ENCODE results near the gene OLIG2.

The OLIG2 gene

GRCh38 chr21:32994305-32994704, 31.4 kb upstream of the OLIG2 start:
- TF ChIP-seq EZH2phosphoT487 (IDR thresholded peaks at IDR 0.05; ENCODE audit: borderline replicate concordance) = no peak
- TF ChIP-seq, protein P1, sequence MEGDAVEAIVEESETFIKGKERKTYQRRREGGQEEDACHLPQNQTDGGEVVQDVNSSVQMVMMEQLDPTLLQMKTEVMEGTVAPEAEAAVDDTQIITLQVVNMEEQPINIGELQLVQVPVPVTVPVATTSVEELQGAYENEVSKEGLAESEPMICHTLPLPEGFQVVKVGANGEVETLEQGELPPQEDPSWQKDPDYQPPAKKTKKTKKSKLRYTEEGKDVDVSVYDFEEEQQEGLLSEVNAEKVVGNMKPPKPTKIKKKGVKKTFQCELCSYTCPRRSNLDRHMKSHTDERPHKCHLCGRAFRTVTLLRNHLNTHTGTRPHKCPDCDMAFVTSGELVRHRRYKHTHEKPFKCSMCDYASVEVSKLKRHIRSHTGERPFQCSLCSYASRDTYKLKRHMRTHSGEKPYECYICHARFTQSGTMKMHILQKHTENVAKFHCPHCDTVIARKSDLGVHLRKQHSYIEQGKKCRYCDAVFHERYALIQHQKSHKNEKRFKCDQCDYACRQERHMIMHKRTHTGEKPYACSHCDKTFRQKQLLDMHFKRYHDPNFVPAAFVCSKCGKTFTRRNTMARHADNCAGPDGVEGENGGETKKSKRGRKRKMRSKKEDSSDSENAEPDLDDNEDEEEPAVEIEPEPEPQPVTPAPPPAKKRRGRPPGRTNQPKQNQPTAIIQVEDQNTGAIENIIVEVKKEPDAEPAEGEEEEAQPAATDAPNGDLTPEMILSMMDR (conservative IDR thresholded peaks at IDR 0.05; ENCODE audit: low read length) = peak; percentile 78
- H3K4me2 ChIP-seq (ENCODE audit: low read depth, low read length, poor library complexity, severe bottlenecking) = no peak overlapping the region

DNA sequence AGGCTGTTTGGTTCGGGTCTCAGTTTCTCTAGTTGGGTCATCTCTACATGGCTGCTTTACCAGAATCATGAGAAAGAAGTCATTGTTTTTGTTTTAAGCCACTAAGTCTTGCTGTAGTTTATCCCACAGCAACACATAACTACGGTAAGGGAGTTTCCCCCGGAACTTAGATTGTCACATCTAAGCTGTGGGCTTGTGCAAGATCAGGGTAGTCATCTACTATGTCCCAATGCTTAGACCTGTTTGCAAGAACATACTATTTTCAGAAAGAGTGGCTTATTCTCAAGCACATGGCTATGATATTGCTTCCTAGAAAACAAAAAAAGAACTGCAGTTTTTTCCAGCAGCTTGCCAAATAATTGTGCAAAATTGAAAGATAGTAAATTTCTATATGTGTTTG, 18.0 kb upstream of the OLIG2 start:
- Histone ChIP-seq H3K9me3 (ENCODE audit: insufficient read depth, low read depth, low read length) (no peaks in the 10 kb centered on the region), H3K9me2 (replicated peaks; ENCODE audit: low read depth, low read length) (no peaks in the 10 kb centered on the region), H3K4me2 (ENCODE audit: low read depth, low read length, poor library complexity, severe bottlenecking) (no peak overlapping the region), H3K4me1 (ENCODE audit: insufficient read depth, low read length, poor library complexity, severe bottlenecking) (no peaks in the 10 kb centered on the region), H3K27me3 (ENCODE audit: insufficient read depth, low read length, poor library complexity, severe bottlenecking) (no peaks in the 10 kb centered on the region), H3F3A (ENCODE audit: low read depth) (no peaks in the 10 kb centered on the region), H3K9ac (ENCODE audit: low read depth, low read length, poor library complexity, severe bottlenecking) (no peak overlapping the region), H2AFZ (ENCODE audit: low read length) (no peak overlapping the region), H3K4me3 (ENCODE audit: low read length, poor library complexity, severe bottlenecking) (no peak overlapping the region), H3K79me2 (ENCODE audit: insufficient read depth, low read length) (no peaks in the 10 kb centered on the region), H3K36me3 (ENCODE audit: insufficient read depth, low read length) (no peaks in the 10 kb centered on the region), H4K20me1 (ENCODE audit: insufficient read depth, low read length, poor library complexity, severe bottlenecking) (no peaks in the 10 kb centered on the region)
- TF ChIP-seq, protein P1 (conservative IDR thresholded peaks at IDR 0.05; ENCODE audit: low read length) = no peak
- no peak for TF ChIP-seq EZH2phosphoT487 (IDR thresholded peaks at IDR 0.05; ENCODE audit: borderline replicate concordance)

More at GRCh38 chr21:32994305-32994704, 31.4 kb upstream of the OLIG2 start:
- no peaks in the 10 kb centered on the region for H3F3A ChIP-seq (ENCODE audit: low read depth)
- no peak overlapping the region for H3K9ac ChIP-seq (ENCODE audit: low read depth, low read length, poor library complexity, severe bottlenecking)
- no peaks in the 10 kb centered on the region for H3K27me3 ChIP-seq (ENCODE audit: insufficient read depth, low read length, poor library complexity, severe bottlenecking)
- no peaks in the 10 kb centered on the region for H3K79me2 ChIP-seq (ENCODE audit: insufficient read depth, low read length)
- H3K36me3 ChIP-seq (ENCODE audit: insufficient read depth, low read length) = no peaks in the 10 kb centered on the region
- no peaks in the 10 kb centered on the region for H3K9me2 ChIP-seq (replicated peaks; ENCODE audit: low read depth, low read length)
- no peak overlapping the region for H3K4me3 ChIP-seq (ENCODE audit: low read length, poor library complexity, severe bottlenecking)
- no peaks in the 10 kb centered on the region for H3K4me1 ChIP-seq (ENCODE audit: insufficient read depth, low read length, poor library complexity, severe bottlenecking)
- H3K9me3 ChIP-seq (ENCODE audit: insufficient read depth, low read depth, low read length) = no peaks in the 10 kb centered on the region
- no peaks in the 10 kb centered on the region for H4K20me1 ChIP-seq (ENCODE audit: insufficient read depth, low read length, poor library complexity, severe bottlenecking)
- no peak overlapping the region for H2AFZ ChIP-seq (ENCODE audit: low read length)

DNA sequence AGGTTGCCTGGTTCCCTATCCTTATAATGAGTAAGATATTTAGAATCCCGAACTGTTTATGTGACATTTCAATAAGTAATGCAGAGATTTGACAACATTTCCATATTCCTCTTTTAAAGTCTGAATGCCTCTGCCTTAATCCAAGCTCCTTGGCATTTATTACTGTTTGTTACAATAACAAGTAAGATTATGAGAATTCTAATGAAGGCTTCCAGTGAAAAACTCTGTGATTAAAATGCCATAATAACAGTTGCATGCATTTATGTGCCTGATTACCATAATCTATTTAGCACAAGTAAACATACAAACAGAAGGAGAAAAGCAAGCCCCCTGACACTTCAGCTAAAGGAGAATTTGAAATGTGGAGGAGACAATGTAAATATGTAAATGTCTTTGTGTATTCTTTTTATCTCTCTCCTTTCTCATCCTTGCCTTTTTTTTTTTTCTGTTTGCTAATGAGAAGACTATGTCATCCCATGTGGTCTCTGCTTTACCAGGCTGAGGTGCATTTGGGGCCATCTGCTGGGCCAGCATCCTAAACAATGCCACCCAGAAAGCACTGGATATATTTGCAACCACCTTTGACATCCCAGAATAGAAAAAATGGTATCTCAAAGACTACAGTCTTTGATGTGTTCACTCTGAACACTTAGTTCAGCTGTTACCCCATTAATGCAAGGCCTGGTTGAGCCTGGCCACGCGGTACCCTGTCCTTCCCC, 17.2 kb upstream of the OLIG2 start:
- no peaks in the 10 kb centered on the region for H3K4me1 ChIP-seq (ENCODE audit: insufficient read depth, low read length, poor library complexity, severe bottlenecking)
- no peak for TF ChIP-seq EZH2phosphoT487 (IDR thresholded peaks at IDR 0.05; ENCODE audit: borderline replicate concordance)
- TF ChIP-seq, protein P1 (conservative IDR thresholded peaks at IDR 0.05; ENCODE audit: low read length) = no peak
- H3F3A ChIP-seq (ENCODE audit: low read depth) = no peaks in the 10 kb centered on the region
- no peaks in the 10 kb centered on the region for H3K9me2 ChIP-seq (replicated peaks; ENCODE audit: low read depth, low read length)
- H3K27me3 ChIP-seq (ENCODE audit: insufficient read depth, low read length, poor library complexity, severe bottlenecking) = no peaks in the 10 kb centered on the region
- H2AFZ ChIP-seq (ENCODE audit: low read length) = no peak overlapping the region
- H3K79me2 ChIP-seq (ENCODE audit: insufficient read depth, low read length) = no peaks in the 10 kb centered on the region
- H3K4me2 ChIP-seq (ENCODE audit: low read depth, low read length, poor library complexity, severe bottlenecking) = no peak overlapping the region
- no peak overlapping the region for H3K9ac ChIP-seq (ENCODE audit: low read depth, low read length, poor library complexity, severe bottlenecking)
- no peaks in the 10 kb centered on the region for H3K36me3 ChIP-seq (ENCODE audit: insufficient read depth, low read length)
- no peak overlapping the region for H3K4me3 ChIP-seq (ENCODE audit: low read length, poor library complexity, severe bottlenecking)
- no peaks in the 10 kb centered on the region for H4K20me1 ChIP-seq (ENCODE audit: insufficient read depth, low read length, poor library complexity, severe bottlenecking)
- no peaks in the 10 kb centered on the region for H3K9me3 ChIP-seq (ENCODE audit: insufficient read depth, low read depth, low read length)
